Lung (tissue), 12 donors: ENCODE results near the gene TRABD2A. TPM values are rescaled to one million over a fixed set of nuclear protein-coding genes. Genes with fewer than 3 reads are reported as not detected.

Source experiments
- ATAC-seq: fragments of 200-7000 bp; cut with Tn5 transposase; one replicate; pipeline ENCODE4 v1.9.1; 2020; ENCODE audit warnings: moderate number of reproducible peaks; ENCODE audit not compliant: insufficient read depth, low FRiP score
- DNase-seq, 3 donors: peaks; one replicate each; pipeline ENCODE4 v3.0.0-alpha.2; 2013 to 2017
- H3K27ac ChIP-seq, 2 donors: one replicate each; pipeline ENCODE4 v1.5.1; 2013; ENCODE audit warnings: mild to moderate bottlenecking in 2 of 2, moderate library complexity in 2 of 2, control low read depth in 1 of 2, inconsistent platforms in 1 of 2, low read depth in 1 of 2, low read length in 1 of 2
- H3K27me3 ChIP-seq, 3 donors: one replicate each; pipeline ENCODE4 v1.5.1; 2013; ENCODE audit warnings: low read length in 2 of 3; ENCODE audit not compliant: control insufficient read depth in 3 of 3, insufficient read depth in 3 of 3
- H3K36me3 ChIP-seq, 4 donors: one replicate each; pipeline ENCODE4 v1.5.1; 2013; ENCODE audit warnings: low read length in 4 of 4, mild to moderate bottlenecking in 1 of 4, moderate library complexity in 1 of 4; ENCODE audit not compliant: control insufficient read depth in 4 of 4, insufficient read depth in 4 of 4
- H3K4me1 ChIP-seq, 5 donors: one replicate each; pipeline ENCODE4 v1.5.1; 2013; ENCODE audit warnings: low read length in 5 of 5, mild to moderate bottlenecking in 2 of 5, moderate library complexity in 1 of 5; ENCODE audit not compliant: control insufficient read depth in 5 of 5, insufficient read depth in 5 of 5
- H3K4me3 ChIP-seq: one replicate; pipeline ENCODE4 v1.5.1; 2013; ENCODE audit warnings: mild to moderate bottlenecking, control low read depth, moderate library complexity
- H3K9ac ChIP-seq, 2 donors: one replicate each; pipeline ENCODE4 v1.5.1; 2013; ENCODE audit warnings: low read length in 2 of 2, control low read depth in 1 of 2; ENCODE audit not compliant: insufficient read depth in 1 of 2
- H3K9me3 ChIP-seq, 4 donors: one replicate each; pipeline ENCODE4 v1.5.1; 2013; ENCODE audit warnings: low read length in 3 of 4, mild to moderate bottlenecking in 1 of 4, moderate library complexity in 1 of 4; ENCODE audit not compliant: control insufficient read depth in 4 of 4, insufficient read depth in 3 of 4
- CTCF ChIP-seq: IDR thresholded peaks from 2 replicates; pipeline ENCODE4 v1.5.1; 2012; ENCODE audit warnings: mild to moderate bottlenecking; ENCODE audit errors: control extremely low read depth, extremely low read depth
- WGBS, 2 donors: extraction: QIAGEN DNeasy Blood & Tissue Kit; methylation state at CpG; one replicate each; pipeline ENCODE4 v1.1.7; 2013; 5-methylcytosine and 5-hydroxymethylcytosine counted together
- polyA plus RNA-seq, 2 donors: library from polyadenylated mRNA; stranded (reverse); fragments of 200-250 nt; gene quantifications; one replicate each; pipeline ENCODE4 v1.2.1, GENCODE V29; 2013
- total RNA-seq, 2 donors: library from RNA; depleted of rRNA in 1 of 2; stranded (reverse); fragments of >200 nt in 1 of 2; gene quantifications; one replicate each; pipeline ENCODE4 v1.2.1, GENCODE V29; 2014 to 2021
- donor health status: control.
- donor health status: control.
- donor health status: Bipolar disorder and iron deficiency.
- donor health status: healthy.
- donor health status: DM: yes; HTN: yes; CAD: no.

The TRABD2A gene
- total and polyA plus RNA-seq, 4 donors = 1.9 to 3.1 (median 2.3) TPM

GRCh38 chr2:84854850-84855249 is 26.0 kb downstream of the TRABD2A start:
- DNase-seq (no peak), ATAC-seq (no peak)
- 78 to 82% methylated on average over 4 of the region's 4 CpGs for WGBS, 2 donors

GRCh38 chr2:84851876-84852275 is 29.0 kb downstream of the TRABD2A start:
- TF ChIP-seq CTCF = no peak
- peaks cover 0 to 3% (median 0%) of the 10 kb centered on the region in 5 donors for H3K4me1 ChIP-seq
- no peak overlapping the region for H3K9ac ChIP-seq
- ATAC-seq = no peak
- peaks cover 0 to 3% (median 0%) of the 10 kb centered on the region in 3 donors for H3K27me3 ChIP-seq
- H3K36me3 ChIP-seq = no peaks in the 10 kb centered on the region
- 74 to 83% methylated on average over 3 of the region's 3 CpGs for WGBS, 2 donors
- DNase-seq = no peak
- H3K27ac ChIP-seq = no peak overlapping the region
- peaks cover 0 to 2% (median 0%) of the 10 kb centered on the region in 4 donors for H3K9me3 ChIP-seq
- no peak overlapping the region for H3K4me3 ChIP-seq

More at GRCh38 chr2:84854850-84855249, 26.0 kb downstream of the TRABD2A start:
- Histone ChIP-seq H3K27me3 (peaks cover 0 to 3% (median 0%) of the 10 kb centered on the region in 3 donors), H3K4me1 (no peaks in the 10 kb centered on the region), H3K27ac (no peak overlapping the region), H3K4me3 (no peak overlapping the region), H3K9ac (no peak overlapping the region), H3K36me3 (no peaks in the 10 kb centered on the region), H3K9me3 (peaks cover 0 to 2% (median 0%) of the 10 kb centered on the region in 4 donors)
- TF ChIP-seq CTCF = no peak

- Histone ChIP-seq H3K27ac (no peak overlapping the region), H3K9me3 (no peaks in the 10 kb centered on the region), H3K9ac (no peak overlapping the region), H3K4me1 (peaks cover 0 to 5% (median 0%) of the 10 kb centered on the region in 5 donors), H3K27me3 (peaks cover 0 to 3% (median 0%) of the 10 kb centered on the region in 3 donors), H3K4me3 (no peak overlapping the region), H3K36me3 (no peaks in the 10 kb centered on the region)
- TF ChIP-seq CTCF = no peak
- 96 to 97% methylated on average over 4 of the region's 4 CpGs for WGBS, 2 donors
- DNase-seq (no peak), ATAC-seq (no peak)
These were observed 30.4 kb downstream of the TRABD2A start for GRCh38 chr2:84850471-84850870.
